ENCODE results near the gene MOCS3.

The MOCS3 gene

GRCh38 chr20:50958615-50959542, at the start of gene MOCS3:
Gene MOCS3, plus strand, starts transcription at chr20:50958818. Its CDS starts 25 bp downstream, at chr20:50958843.
- in situ Hi-C loops (cut with MboI; ENCODE audit: low sequenced_read_pairs): no loop called here

GRCh38 chr20:50909413-50909812, 49.2 kb upstream of the MOCS3 start:
- in situ Hi-C loops (cut with MboI; ENCODE audit: low sequenced_read_pairs): no loop called here

GRCh38 chr20:50911030-50911429, 47.6 kb upstream of the MOCS3 start:
- in situ Hi-C loops (cut with MboI; ENCODE audit: low sequenced_read_pairs): no loop called here

GRCh38 chr20:50911716-50912115, 46.9 kb upstream of the MOCS3 start:
- in situ Hi-C loops (cut with MboI; ENCODE audit: low sequenced_read_pairs): no loop called here

- in situ Hi-C loops (cut with MboI; ENCODE audit: low sequenced_read_pairs): no loop called here
Measured at GRCh38 chr20:50913690-50914375, 44.8 kb upstream of the MOCS3 start.

GRCh38 chr20:50915424-50915823, 43.2 kb upstream of the MOCS3 start:
- in situ Hi-C loops (cut with MboI; ENCODE audit: low sequenced_read_pairs): no loop called here

- in situ Hi-C loops (cut with MboI; ENCODE audit: low sequenced_read_pairs): no loop called here
Measured at GRCh38 chr20:50916257-50916656, 42.4 kb upstream of the MOCS3 start.

- in situ Hi-C loops (cut with MboI; ENCODE audit: low sequenced_read_pairs): no loop called here
Measured at GRCh38 chr20:50916934-50917333, 41.7 kb upstream of the MOCS3 start.

- in situ Hi-C loops (cut with MboI; ENCODE audit: low sequenced_read_pairs): no loop called here
Measured at GRCh38 chr20:50918403-50918802, 40.2 kb upstream of the MOCS3 start.

GRCh38 chr20:50919567-50919966, 39.1 kb upstream of the MOCS3 start:
- in situ Hi-C loops (cut with MboI; ENCODE audit: low sequenced_read_pairs): no loop called here

GRCh38 chr20:50920997-50921396, 37.6 kb upstream of the MOCS3 start:
- in situ Hi-C loops (cut with MboI; ENCODE audit: low sequenced_read_pairs): no loop called here

GRCh38 chr20:50921803-50922501, 36.7 kb upstream of the MOCS3 start:
- in situ Hi-C loops (cut with MboI; ENCODE audit: low sequenced_read_pairs): no loop called here

- in situ Hi-C loops (cut with MboI; ENCODE audit: low sequenced_read_pairs): no loop called here
Measured at GRCh38 chr20:50924261-50924920, 34.2 kb upstream of the MOCS3 start.

- in situ Hi-C loops (cut with MboI; ENCODE audit: low sequenced_read_pairs): no loop called here
Measured at GRCh38 chr20:50926530-50926929, 32.1 kb upstream of the MOCS3 start.

GRCh38 chr20:50928469-50928868, 30.1 kb upstream of the MOCS3 start:
- in situ Hi-C loops (cut with MboI; ENCODE audit: low sequenced_read_pairs): no loop called here

GRCh38 chr20:50929299-50930138, 29.1 kb upstream of the MOCS3 start:
- in situ Hi-C loops (cut with MboI; ENCODE audit: low sequenced_read_pairs): no loop called here

GRCh38 chr20:50930139-50930975, 28.3 kb upstream of the MOCS3 start:
- in situ Hi-C loops (cut with MboI; ENCODE audit: low sequenced_read_pairs): no loop called here

- in situ Hi-C loops (cut with MboI; ENCODE audit: low sequenced_read_pairs): no loop called here
Measured at GRCh38 chr20:50930976-50931305, 27.7 kb upstream of the MOCS3 start.

GRCh38 chr20:50931306-50932015, 27.2 kb upstream of the MOCS3 start, which contains the start of gene ADNP:
Gene ADNP, minus strand, starts transcription at chr20:50931437. Its CDS starts 27,441 bp downstream, at chr20:50903996.
- in situ Hi-C loops (cut with MboI; ENCODE audit: low sequenced_read_pairs): no loop called here

Data from HL-60/S4 treated with retinoic acid at 250 ng/mL for 4 days and 3 days (cell line).